Measurements from ENCODE around the gene NSMF. TPM values are rescaled to one million over a fixed set of nuclear protein-coding genes. Genes with fewer than 3 reads are reported as not detected.

Gene NSMF
- total RNA-seq, 1 donor: 22.0 TPM

- no peak for DNase-seq (ENCODE audit: low read depth)
- TF ChIP-seq CTCF (IDR thresholded peaks at IDR 0.05; ENCODE audit: insufficient read depth, low read depth, low read length): no peak
- no peak overlapping the region for H3K4me3 ChIP-seq (ENCODE audit: low read depth, low read length)
Measured at GRCh38 chr9:137447722-137448601, 11.2 kb downstream of the NSMF start.

GRCh38 chr9:137446851-137447471 lies 12.2 kb downstream of the NSMF start:
- TF ChIP-seq CTCF (IDR thresholded peaks at IDR 0.05; ENCODE audit: insufficient read depth, low read depth, low read length): no peak
- no peak for DNase-seq (ENCODE audit: low read depth)
- H3K4me3 ChIP-seq (ENCODE audit: low read depth, low read length): no peak overlapping the region

- TF ChIP-seq CTCF (IDR thresholded peaks at IDR 0.05; ENCODE audit: insufficient read depth, low read depth, low read length): no peak
- no peak for DNase-seq (ENCODE audit: low read depth)
- H3K4me3 ChIP-seq (ENCODE audit: low read depth, low read length): no peak overlapping the region
Measured at GRCh38 chr9:137445930-137446431, 13.2 kb downstream of the NSMF start.

- peak; percentile 88 for TF ChIP-seq CTCF (IDR thresholded peaks at IDR 0.05; ENCODE audit: insufficient read depth, low read depth, low read length)
- no peak overlapping the region for H3K4me3 ChIP-seq (ENCODE audit: low read depth, low read length)
- peak; percentile 80 for DNase-seq (ENCODE audit: low read depth)
Measured at GRCh38 chr9:137445275-137445807, 13.8 kb downstream of the NSMF start.

- TF ChIP-seq CTCF (IDR thresholded peaks at IDR 0.05; ENCODE audit: insufficient read depth, low read depth, low read length): no peak
- no peak for DNase-seq (ENCODE audit: low read depth)
- H3K4me3 ChIP-seq (ENCODE audit: low read depth, low read length): no peak overlapping the region
Measured at GRCh38 chr9:137444106-137444790, 14.9 kb downstream of the NSMF start.

- no peak overlapping the region for H3K4me3 ChIP-seq (ENCODE audit: low read depth, low read length)
- DNase-seq (ENCODE audit: low read depth): no peak
- no peak for TF ChIP-seq CTCF (IDR thresholded peaks at IDR 0.05; ENCODE audit: insufficient read depth, low read depth, low read length)
Measured at GRCh38 chr9:137441935-137442321, 17.2 kb downstream of the NSMF start.

Data from fibroblast of villous mesenchyme (primary cell).